GM10266 (cell line): ENCODE results near the gene TAS2R9.

Experiments
- DNase-seq: peaks from one replicate; pipeline ENCODE4 v3.0.0; 2012; ENCODE audit errors: extremely low spot score
- TF ChIP-seq, protein P1 (sequence below): IDR thresholded peaks from 2 replicates; pipeline ENCODE4 v1.5.1; 2012; ENCODE audit warnings: mild to moderate bottlenecking, low read depth; ENCODE audit not compliant: control insufficient read depth, insufficient read depth; ENCODE audit errors: missing control alignments

Gene TAS2R9

DNA sequence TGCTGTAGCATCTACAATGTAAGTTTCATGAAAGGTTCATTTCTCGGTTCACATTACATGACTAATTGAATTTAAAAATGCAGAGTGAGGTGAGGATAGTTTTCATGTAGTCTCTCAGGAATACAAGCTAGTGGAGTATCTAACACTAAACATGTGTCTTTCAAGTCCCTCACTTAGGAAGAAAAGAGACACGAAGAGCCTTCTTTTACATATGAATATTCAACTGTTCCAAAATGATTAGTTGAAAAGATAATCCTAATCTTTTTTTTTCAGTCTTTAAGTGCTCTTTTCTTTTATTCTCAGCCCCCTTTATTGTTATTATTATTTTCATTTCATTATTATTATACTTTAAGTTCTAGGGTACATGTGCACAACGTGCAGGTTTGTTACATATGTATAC, 28.5 kb upstream of the TAS2R9 start:
- no peak for DNase-seq
- TF ChIP-seq, protein P1, sequence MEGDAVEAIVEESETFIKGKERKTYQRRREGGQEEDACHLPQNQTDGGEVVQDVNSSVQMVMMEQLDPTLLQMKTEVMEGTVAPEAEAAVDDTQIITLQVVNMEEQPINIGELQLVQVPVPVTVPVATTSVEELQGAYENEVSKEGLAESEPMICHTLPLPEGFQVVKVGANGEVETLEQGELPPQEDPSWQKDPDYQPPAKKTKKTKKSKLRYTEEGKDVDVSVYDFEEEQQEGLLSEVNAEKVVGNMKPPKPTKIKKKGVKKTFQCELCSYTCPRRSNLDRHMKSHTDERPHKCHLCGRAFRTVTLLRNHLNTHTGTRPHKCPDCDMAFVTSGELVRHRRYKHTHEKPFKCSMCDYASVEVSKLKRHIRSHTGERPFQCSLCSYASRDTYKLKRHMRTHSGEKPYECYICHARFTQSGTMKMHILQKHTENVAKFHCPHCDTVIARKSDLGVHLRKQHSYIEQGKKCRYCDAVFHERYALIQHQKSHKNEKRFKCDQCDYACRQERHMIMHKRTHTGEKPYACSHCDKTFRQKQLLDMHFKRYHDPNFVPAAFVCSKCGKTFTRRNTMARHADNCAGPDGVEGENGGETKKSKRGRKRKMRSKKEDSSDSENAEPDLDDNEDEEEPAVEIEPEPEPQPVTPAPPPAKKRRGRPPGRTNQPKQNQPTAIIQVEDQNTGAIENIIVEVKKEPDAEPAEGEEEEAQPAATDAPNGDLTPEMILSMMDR = no peak

DNA sequence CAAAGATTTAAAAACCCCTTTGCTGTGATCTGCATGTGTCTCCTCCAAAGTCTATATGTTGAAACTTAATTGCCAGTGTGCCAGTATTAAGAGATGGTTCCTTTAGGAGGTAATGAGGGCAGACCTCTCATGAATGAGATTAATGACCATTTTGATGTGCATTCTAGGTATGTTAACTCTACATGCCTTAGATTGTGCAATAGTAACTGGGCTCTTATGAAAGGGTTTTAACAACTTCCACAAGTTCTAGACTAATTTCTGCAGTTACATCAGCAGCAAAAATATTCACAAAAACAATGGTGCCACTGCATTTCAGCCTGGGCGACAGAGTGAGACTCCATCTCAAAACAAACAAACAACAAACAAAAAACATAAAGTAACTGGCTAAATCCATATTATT, 20.0 kb upstream of the TAS2R9 start:
- TF ChIP-seq, protein P1 = no peak
- no peak for DNase-seq

DNA sequence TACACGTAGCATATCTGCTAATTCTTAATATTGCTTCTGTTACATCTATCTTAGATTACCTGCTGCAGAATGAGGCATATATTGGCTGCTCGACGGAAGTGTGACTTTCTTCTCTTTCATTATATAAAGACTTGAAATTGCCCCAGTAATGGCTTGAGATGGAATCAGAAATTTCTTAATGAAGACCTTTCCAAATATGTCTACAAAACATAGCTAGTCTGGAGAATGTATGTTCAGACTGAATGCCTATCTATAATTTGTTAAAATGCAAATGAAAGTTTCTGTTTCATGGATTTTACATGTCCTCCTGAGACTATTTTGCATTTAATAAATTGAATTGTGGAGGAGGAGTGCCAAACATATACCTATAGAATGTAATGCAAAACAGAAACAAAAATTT, 16.3 kb upstream of the TAS2R9 start, which contains the start of gene TAS2R10:
Gene TAS2R10, minus strand, starts transcription at position 101 of the 400 bp plus-strand sequence. Its CDS starts 89 bp downstream, at position 12.
- no peak for DNase-seq
- TF ChIP-seq, protein P1 = no peak

DNA sequence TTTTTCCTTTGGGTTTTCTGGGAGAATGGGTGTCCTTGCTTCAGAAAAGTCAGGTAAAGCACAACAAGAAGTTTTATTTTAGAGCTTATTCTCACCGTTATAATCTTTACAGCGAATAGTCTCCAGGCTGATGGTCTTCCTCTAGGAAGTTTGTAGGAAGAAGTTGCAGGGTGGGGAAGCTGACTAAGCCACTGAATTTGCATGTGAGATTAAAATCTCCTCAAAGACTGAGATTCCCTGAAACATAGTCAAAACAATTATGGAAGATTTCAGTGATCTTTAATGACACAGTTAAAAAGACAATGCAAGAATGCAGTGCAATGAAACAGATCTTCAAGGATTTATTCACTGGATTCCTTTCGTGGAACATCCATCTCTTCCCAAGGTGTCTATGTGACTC, 15.0 kb upstream of the TAS2R9 start:
- TF ChIP-seq, protein P1 = no peak
- no peak for DNase-seq

DNA sequence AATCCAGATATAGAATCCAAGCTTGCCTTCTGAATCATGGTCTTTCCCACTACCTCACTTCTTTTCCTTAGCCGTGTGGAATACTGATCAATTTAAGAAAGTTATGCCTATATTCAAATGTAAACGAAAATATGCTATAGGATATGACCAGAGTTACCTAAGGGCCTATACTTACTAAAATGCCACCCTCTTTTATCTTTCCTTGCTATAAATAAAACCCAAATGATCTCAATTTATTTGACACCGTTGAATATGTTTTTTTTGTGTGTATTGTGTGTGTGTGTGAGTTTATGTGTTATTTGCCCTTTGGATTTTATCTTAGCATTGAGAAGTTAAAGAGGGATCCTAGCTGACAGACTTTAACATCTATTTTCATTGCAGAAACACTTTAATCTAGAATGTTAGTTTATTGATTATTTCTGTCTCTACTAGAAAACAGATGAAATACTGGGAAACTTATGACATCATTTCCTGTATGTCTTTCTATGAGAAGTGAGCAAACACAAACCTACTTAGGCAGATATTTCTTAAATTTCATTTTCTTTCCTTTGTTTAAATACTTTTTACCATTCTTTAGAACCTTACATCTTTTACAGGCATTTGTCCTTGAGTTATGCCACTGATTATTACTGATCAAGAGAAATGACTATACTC, 2.0 kb upstream of the TAS2R9 start:
- TF ChIP-seq, protein P1 = no peak
- no peak for DNase-seq

DNA sequence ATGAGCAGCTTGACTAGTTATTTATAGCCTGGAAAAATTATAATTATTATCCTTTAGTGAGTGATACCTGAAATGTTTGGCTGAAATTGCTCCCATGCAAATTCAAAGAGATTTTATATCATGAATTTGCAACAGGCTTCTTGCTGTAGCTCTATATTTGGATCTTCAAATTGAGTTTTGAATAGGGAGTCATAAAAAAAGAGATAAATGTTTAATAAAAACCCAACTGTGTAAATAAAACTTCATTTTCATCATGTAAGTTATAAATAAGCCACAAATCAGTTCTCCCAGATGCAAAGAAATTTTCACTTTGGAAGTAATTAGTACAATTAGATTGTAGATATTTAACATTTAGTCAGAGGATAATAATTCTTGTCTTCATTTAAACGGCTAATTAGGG, 2.8 kb downstream of the TAS2R9 start, which contains the start of gene TAS2R8:
Gene TAS2R8, minus strand, starts transcription at position 101 of the 400 bp plus-strand sequence. CDS start 306 bp downstream, outside the sequence.
- TF ChIP-seq, protein P1 = no peak
- no peak for DNase-seq

DNA sequence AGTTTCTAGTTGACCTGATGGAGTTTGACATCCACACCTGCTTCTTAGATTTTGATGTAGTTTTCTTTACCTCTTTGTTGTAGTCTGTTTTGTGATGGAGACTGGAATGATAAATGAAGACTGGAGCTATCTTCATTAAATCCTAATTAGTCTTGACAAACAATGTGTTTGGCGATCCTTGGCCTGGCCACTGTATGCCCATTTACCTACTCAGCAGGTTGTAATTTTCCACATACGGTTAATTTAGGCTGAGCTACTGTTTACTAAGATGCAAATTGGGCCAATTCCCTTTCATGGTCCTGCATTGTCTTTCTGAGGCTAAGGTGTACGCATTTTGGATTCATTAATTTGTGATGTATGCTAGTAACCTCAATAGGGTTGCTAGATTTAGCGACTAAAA, 7.4 kb downstream of the TAS2R9 start, which contains the start of gene TAS2R7:
Gene TAS2R7, minus strand, starts transcription at position 41 of the 400 bp plus-strand sequence. CDS start 57 bp downstream, outside the sequence.
- TF ChIP-seq, protein P1 = no peak
- no peak for DNase-seq
